Endothelial cell of umbilical vein (primary cell): Measurements from ENCODE around the gene C7. TPM values are rescaled to one million over a fixed set of nuclear protein-coding genes. Genes with fewer than 3 reads are reported as not detected.

Experiments used
- BruUV-seq: library from RNA; stranded (reverse); fragments of 400-500 nt; replicated peaks from 2 replicates; lab custom pipeline; 2021; lab: Mats Ljungman, UMichigan
- CTCF ChIA-PET: fragments of 300-600, 350-600 bp; sonication (Branson Sonifier 250); formaldehyde crosslinking; loops from one replicate; lab custom pipeline; 2021; ENCODE audit warnings: antibody characterized with exemption, inconsistent platforms; lab: Charles Lee
- POLR2A ChIA-PET: fragments of 300-600, 350-600 bp; sonication (Branson Sonifier 250); formaldehyde crosslinking; loops from one replicate; lab custom pipeline; 2021; ENCODE audit warnings: antibody characterized with exemption, inconsistent platforms; lab: Charles Lee
- DNase-seq: peaks from one replicate; pipeline ENCODE4 v3.0.0-alpha.2; 2011; ENCODE audit warnings: low read depth, low spot score
- FAIRE-seq: peaks from 2 replicates; lab custom pipeline; 2011; peaks lifted over from hg19 to GRCh38; lab: Jason Lieb, UNC
- H2AFZ ChIP-seq: 2 replicates; pipeline ENCODE4 v1.6.0; 2012; ENCODE audit warnings: low read depth, low read length, control low read depth, inconsistent platforms
- H3K27ac ChIP-seq: 2 replicates; pipeline ENCODE4 v1.5.1; 2011; ENCODE audit warnings: low read depth, mild to moderate bottlenecking, control low read depth, low read length, moderate library complexity; ENCODE audit not compliant: insufficient read depth
- H3K27me3 ChIP-seq, 2 experiments: 2 replicates each; pipeline versions ENCODE4 v1.6.0 to v1.6.1; 2011; ENCODE audit warnings: low read length in 2 of 2, mixed read lengths in 1 of 2; ENCODE audit not compliant: control insufficient read depth in 2 of 2, insufficient read depth in 2 of 2
- H3K36me3 ChIP-seq, 2 experiments: 2 replicates in 1 of 2; 3 replicates in 1 of 2; pipeline ENCODE4 v1.5.1; 2011; ENCODE audit warnings: low read length in 2 of 2, mild to moderate bottlenecking in 1 of 2, moderate library complexity in 1 of 2; ENCODE audit not compliant: control insufficient read depth in 2 of 2, insufficient read depth in 2 of 2; ENCODE audit errors: extremely low read depth in 1 of 2
- H3K4me1 ChIP-seq: 3 replicates; pipeline ENCODE4 v1.5.1; 2011; ENCODE audit warnings: mild to moderate bottlenecking, low read length; ENCODE audit not compliant: control insufficient read depth, insufficient read depth; ENCODE audit errors: extremely low read depth
- H3K4me2 ChIP-seq: 2 replicates; pipeline ENCODE4 v1.6.1; 2011; ENCODE audit warnings: low read length, control low read depth, mixed read lengths; ENCODE audit not compliant: insufficient read depth
- H3K4me3 ChIP-seq, 3 experiments: fragments of 200-600 bp in 1 of 3; sonication (generic), shearing (Covaris generic) in 1 of 3; replicated peaks in 1 of 3; 2 replicates each; pipeline ENCODE4 v1.5.1; 2011 to 2016; ENCODE audit warnings: control low read depth in 3 of 3, low read length in 3 of 3, mild to moderate bottlenecking in 2 of 3, inconsistent platforms in 1 of 3, low read depth in 1 of 3, moderate library complexity in 1 of 3; ENCODE audit not compliant: insufficient read depth in 1 of 3
- H3K79me2 ChIP-seq: 2 replicates; pipeline ENCODE4 v1.6.0; 2012; ENCODE audit warnings: low read length, inconsistent platforms; ENCODE audit not compliant: control insufficient read depth, insufficient read depth
- H3K9ac ChIP-seq: replicated peaks from 2 replicates; pipeline ENCODE3; 2011; ENCODE audit warnings: low read length, control low read depth; ENCODE audit not compliant: insufficient read depth; ENCODE audit errors: extremely low read depth
- H3K9me1 ChIP-seq: replicated peaks from 3 replicates; pipeline ENCODE4 v1.6.0; 2011; ENCODE audit warnings: mild to moderate bottlenecking, low read length; ENCODE audit not compliant: control insufficient read depth, insufficient read depth; ENCODE audit errors: extremely low read depth
- H3K9me3 ChIP-seq: replicated peaks from 2 replicates; pipeline ENCODE4 v1.5.1; 2012; ENCODE audit warnings: low read length, inconsistent platforms; ENCODE audit not compliant: control insufficient read depth, insufficient read depth
- H4K20me1 ChIP-seq: replicated peaks from 2 replicates; pipeline ENCODE3; 2011; ENCODE audit warnings: mild to moderate bottlenecking, low read length; ENCODE audit not compliant: control insufficient read depth, insufficient read depth; ENCODE audit errors: extremely low read depth
- EZH2 ChIP-seq: IDR thresholded peaks from 2 replicates; pipeline ENCODE4 v1.6.1; 2012; ENCODE audit warnings: borderline replicate concordance, low read depth, mild to moderate bottlenecking, moderate library complexity, low read length, inconsistent platforms; ENCODE audit not compliant: severe bottlenecking
- FOS ChIP-seq: IDR thresholded peaks from 2 replicates; pipeline ENCODE4 v1.6.1; 2011; ENCODE audit warnings: mild to moderate bottlenecking, low read length, moderate library complexity, borderline replicate concordance; ENCODE audit not compliant: insufficient read depth
- GATA2 ChIP-seq: IDR thresholded peaks from 2 replicates; pipeline ENCODE4 v1.7.0; 2011; ENCODE audit warnings: low read depth, mild to moderate bottlenecking, moderate library complexity, mixed read lengths, low read length; ENCODE audit not compliant: insufficient read length, insufficient read depth
- JUN ChIP-seq: IDR thresholded peaks from 2 replicates; pipeline ENCODE4 v1.6.1; 2011; ENCODE audit warnings: borderline replicate concordance, low read depth; ENCODE audit not compliant: insufficient read length, insufficient read depth
- MAX ChIP-seq: IDR thresholded peaks from 2 replicates; pipeline ENCODE4 v1.6.1; 2011; ENCODE audit not compliant: insufficient read depth, insufficient read length
- MYC ChIP-seq: IDR thresholded peaks from one replicate; pipeline ENCODE4 v1.6.1; 2011; ENCODE audit warnings: mild to moderate bottlenecking, low read depth, low read length
- POLR2A ChIP-seq: IDR thresholded peaks from 2 replicates; pipeline ENCODE4 v1.6.1; 2012; ENCODE audit warnings: low read depth, mild to moderate bottlenecking, control low read depth, low read length
- POLR2AphosphoS5 ChIP-seq: IDR thresholded peaks from 2 replicates; pipeline ENCODE4 v1.6.1; 2012; ENCODE audit warnings: low read depth, mild to moderate bottlenecking, control low read depth, low read length, moderate library complexity; ENCODE audit not compliant: insufficient read depth
- dilution Hi-C: fragments of 300-500 bp; cut with MboI; formaldehyde crosslinking; loops from one replicate; pipeline ENCODE4 v1.15.0; 2019; ENCODE audit warnings: low sequenced_read_pairs; ENCODE audit not compliant: extremely low pct_ligation_motif_present
- intact Hi-C: fragments of 100-400 bp; cut with micrococcal nuclease; formaldehyde crosslinking; loops from one replicate; pipeline ENCODE4 v1.10.0; 2022
- polyA plus RNA-seq, 4 experiments: library from polyadenylated mRNA; depleted of rRNA in 3 of 4; stranded (reverse) in 3 of 4; unstranded in 1 of 4; fragments of >200 nt; gene quantifications; 2 replicates each; pipeline versions ENCODE4 v1.2.1 to v1.2.3, GENCODE V29; 2011 to 2012; ENCODE audit warnings: missing spikeins in 1 of 4
- total RNA-seq: library from RNA; stranded (reverse); gene quantifications from 2 replicates; pipeline ENCODE4 v1.2.3, GENCODE V29; 2021
- TF ChIP-seq, protein P1 (sequence below), 2 donors: IDR thresholded peaks; 1 replicate in 1 of 2; 2 replicates in 1 of 2; pipeline ENCODE4 v1.5.1; 2011; ENCODE audit warnings: low read length in 2 of 2, mild to moderate bottlenecking in 2 of 2, moderate library complexity in 2 of 2, control low read depth in 1 of 2, inconsistent platforms in 1 of 2, low read depth in 1 of 2; ENCODE audit not compliant: insufficient read depth in 1 of 2; ENCODE audit errors: extremely low read depth in 1 of 2

The C7 gene
- total and polyA plus RNA-seq, 2 donors (not counting 3 experiments of a cell fraction or from before 2014, with no cell fraction given), result 0.08 to 0.29 TPM

DNA sequence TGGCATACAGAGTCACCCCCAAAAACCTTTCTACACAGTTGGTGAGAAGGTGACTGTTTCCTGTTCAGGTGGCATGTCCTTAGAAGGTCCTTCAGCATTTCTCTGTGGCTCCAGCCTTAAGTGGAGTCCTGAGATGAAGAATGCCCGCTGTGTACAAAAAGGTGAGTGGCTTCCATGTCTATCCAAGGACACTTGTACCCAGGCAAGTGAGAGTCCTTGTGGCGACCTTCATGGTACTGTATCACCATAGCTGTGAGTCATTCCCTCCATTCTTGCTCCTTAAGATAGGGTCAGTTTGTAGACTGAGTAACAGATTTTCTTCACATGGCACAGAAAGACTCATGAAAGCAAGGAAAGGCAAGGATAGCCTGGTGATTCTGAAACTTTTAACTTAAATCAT lies 63.1 kb downstream of the C7 start:
- FAIRE-seq (no peak), DNase-seq (no peak)
- no peaks in the 10 kb centered on the region for H3K36me3 ChIP-seq
- no peaks in the 10 kb centered on the region for H3K9me1 ChIP-seq
- H3K27ac ChIP-seq, result no peak overlapping the region
- no peaks in the 10 kb centered on the region for H3K4me1 ChIP-seq
- TF ChIP-seq, protein P1, sequence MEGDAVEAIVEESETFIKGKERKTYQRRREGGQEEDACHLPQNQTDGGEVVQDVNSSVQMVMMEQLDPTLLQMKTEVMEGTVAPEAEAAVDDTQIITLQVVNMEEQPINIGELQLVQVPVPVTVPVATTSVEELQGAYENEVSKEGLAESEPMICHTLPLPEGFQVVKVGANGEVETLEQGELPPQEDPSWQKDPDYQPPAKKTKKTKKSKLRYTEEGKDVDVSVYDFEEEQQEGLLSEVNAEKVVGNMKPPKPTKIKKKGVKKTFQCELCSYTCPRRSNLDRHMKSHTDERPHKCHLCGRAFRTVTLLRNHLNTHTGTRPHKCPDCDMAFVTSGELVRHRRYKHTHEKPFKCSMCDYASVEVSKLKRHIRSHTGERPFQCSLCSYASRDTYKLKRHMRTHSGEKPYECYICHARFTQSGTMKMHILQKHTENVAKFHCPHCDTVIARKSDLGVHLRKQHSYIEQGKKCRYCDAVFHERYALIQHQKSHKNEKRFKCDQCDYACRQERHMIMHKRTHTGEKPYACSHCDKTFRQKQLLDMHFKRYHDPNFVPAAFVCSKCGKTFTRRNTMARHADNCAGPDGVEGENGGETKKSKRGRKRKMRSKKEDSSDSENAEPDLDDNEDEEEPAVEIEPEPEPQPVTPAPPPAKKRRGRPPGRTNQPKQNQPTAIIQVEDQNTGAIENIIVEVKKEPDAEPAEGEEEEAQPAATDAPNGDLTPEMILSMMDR (IDR thresholded peaks at IDR 0.05; ENCODE audit: extremely low read depth in 1 of 2, insufficient read depth in 1 of 2, low read depth in 1 of 2, low read length in 2 of 2), result no peak
- TF ChIP-seq JUN (no peak), EZH2 (no peak), GATA2 (no peak), MYC (no peak), FOS (no peak), POLR2A (no peak), MAX (no peak), POLR2AphosphoS5 (no peak)
- H3K79me2 ChIP-seq, result no peaks in the 10 kb centered on the region
- CTCF ChIA-PET, result no interaction called here
- dilution Hi-C loops, result no loop called here
- H3K9me3 ChIP-seq, result no peaks in the 10 kb centered on the region
- POLR2A ChIA-PET, result no interaction called here
- intact Hi-C loops, result no loop called here
- no peak overlapping the region for H3K4me3 ChIP-seq
- no peaks in the 10 kb centered on the region for H3K27me3 ChIP-seq
- BruUV-seq, result no TSS peak
- no peaks in the 10 kb centered on the region for H4K20me1 ChIP-seq
- H3K9ac ChIP-seq, result no peak overlapping the region
- no peak overlapping the region for H2AFZ ChIP-seq
- H3K4me2 ChIP-seq, result no peak overlapping the region
